Ramos (cell line): ENCODE results near the gene GCHFR.

Experiments
- in situ Hi-C: fragments of 300-500 bp; cut with MboI; formaldehyde crosslinking; loops from one replicate; pipeline ENCODE4 v1.14.3; 2022; ENCODE audit warnings: low sequenced_read_pairs; ENCODE audit not compliant: unreplicated experiment

Gene GCHFR

DNA sequence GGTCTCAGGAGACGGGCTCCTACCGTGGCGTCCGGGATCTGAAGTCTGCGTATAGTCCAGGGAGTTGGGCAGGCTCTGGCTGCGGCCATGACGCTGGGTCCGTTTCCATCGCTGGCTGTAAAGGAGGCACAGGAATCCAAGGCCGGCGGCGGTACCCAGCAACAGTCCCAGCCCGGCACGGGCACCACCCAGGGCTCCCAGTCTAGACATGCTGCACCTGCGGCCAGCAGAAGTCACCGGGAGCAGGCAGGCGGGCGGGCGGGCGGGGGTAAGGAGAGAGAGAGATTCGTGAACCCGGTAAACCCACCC, 9.3 kb upstream of the GCHFR start:
- in situ Hi-C loops: no loop called here

DNA sequence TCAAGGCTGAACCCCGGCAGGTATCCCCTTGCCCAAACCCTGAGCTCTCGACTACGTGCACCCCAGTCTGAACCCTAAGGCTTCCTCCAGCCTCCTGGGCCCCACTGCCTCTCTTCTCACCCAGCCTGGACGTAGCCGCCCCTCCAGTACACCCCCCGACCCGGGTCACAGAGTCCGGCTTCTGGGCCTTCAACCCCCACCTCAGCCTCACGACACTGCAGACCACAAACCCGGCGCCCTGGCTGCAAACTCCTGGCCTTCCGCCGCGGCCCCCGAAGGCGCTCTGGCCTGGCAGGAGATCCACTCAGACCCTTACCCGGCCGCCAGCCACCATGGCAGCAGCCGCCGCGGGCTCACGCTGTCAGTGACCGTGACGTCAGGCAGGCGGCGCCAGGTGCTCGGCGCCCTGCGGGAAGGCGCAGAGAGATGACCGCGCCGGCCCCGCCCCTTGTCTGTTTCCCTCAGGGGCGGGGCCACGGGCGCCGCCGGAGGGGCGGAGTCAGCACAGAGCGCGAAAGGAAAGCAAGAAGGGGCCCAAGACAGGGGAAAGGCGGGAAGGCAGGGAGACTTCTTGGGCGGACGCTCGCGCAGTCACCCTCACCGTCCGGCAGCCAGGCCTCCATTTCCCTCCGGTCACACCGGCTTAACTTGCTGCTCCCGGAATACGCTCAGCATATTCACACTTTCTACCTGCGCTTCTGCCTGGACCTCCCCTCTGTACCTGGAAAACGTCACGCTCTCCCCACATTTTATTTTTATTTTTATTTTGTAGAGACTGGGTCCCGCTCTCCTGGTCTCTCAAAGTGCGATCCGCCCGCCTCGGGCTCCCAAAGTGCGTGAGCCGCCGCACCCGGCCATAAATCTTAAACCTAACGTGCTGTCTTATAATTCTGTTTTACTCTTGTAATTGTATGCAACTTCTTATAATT, 8.7 kb upstream of the GCHFR start, which contains the start of gene RMDN3:
RMDN3 (minus strand) TSS at position 372 of the 929 bp plus-strand sequence. CDS start 471 bp downstream, outside the sequence.
- in situ Hi-C loops: no loop called here

DNA sequence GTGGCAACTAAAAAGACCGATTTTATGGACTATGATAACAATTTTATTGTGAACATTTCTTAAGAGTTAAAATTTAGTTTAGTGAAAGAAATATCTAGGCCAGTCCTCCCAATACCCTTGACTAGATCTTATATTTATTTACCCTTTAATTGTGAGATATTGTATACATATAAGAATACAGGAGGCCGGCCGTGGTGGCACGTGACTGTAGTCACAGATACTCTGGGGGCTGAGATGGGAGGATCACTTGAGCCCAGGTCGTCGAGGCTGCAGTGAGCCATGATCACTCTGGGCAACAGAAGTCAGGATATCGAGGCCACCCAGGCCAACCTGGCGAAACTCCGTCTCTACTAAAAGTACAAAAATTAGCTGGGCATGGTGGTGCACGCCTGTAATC, 8.1 kb upstream of the GCHFR start:
- in situ Hi-C loops: no loop called here

DNA sequence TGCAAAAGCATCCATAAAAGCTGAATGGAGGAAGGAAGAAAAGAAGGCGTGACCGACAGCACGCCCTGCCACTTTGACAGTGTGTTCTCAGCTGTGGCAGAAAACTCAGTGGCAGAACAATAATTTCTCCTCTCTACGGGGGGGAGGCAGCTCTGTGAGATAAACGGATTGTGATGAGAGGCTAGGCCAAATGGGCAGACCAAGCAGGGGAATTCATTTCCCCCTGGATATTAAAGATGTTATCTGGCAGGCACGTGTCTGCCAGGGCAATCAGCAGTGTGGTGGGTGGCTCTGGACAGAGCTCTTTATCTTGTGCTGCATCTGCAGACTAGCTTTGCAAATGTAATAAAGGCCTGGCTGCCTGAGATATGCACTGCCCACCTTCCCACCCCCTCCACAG, 6.9 kb upstream of the GCHFR start:
- in situ Hi-C loops: no loop called here

DNA sequence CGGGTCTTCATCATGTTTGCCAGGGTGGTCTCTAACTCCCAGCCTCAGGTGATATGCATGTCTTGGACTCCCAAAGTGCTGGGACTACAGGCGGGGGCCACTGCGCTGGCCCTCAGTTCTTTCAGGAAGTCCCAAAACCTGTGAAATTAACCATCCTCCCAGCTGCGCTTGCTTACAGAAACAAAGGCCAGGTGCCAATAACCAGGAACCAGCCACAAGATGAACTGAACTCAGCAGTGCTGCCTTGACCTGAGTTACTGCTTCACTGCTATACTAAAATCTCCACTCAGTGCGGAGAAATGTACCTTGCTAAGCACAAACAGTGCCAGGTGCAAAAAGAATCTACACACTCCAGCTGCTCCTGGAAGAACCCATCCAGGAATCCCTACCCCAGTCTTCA, 3.9 kb upstream of the GCHFR start:
- in situ Hi-C loops: no loop called here

DNA sequence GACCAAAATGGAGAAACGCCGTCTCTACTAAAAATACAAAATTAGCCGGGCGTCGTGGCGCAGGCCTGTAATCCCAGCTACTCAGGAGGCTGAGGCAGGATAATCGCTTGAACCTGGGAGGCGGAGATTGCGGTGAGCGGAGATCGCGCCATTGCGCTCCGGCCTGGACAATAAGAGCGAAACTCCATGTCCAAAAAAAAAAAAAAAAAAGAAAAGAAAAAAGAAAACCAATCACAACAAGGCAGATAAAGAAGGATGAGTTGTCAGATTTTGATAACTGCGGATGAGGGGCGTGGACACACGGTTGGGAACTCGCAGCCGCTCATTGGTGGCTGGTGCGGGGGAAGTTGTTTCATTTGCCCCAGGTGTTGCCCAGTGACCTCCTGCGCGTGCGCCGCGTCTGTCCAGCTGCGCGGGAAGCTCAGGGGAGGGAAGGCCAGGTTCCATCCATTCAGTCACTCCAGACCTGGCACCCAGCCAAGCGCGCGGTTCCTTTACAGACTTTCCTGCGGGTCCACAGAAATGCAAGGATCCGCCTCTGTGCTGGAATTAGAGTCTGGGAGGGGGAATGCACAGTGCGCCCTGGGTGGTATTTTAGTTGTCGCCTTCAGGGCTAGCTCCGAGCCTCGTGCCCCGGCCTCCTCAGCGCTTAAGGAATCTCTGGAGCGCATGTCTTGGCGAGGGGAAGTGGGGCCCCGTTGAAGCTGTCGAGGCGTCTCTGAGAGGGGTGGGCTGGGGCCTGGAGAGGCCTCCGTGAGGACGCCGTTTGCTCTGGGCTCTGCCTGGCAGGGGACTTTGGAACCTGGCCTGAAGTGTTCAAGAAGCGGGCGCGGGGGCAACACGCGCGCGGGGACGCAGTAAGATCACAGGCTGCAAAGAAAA, 708 bp upstream of the GCHFR start:
- in situ Hi-C loops: no loop called here

DNA sequence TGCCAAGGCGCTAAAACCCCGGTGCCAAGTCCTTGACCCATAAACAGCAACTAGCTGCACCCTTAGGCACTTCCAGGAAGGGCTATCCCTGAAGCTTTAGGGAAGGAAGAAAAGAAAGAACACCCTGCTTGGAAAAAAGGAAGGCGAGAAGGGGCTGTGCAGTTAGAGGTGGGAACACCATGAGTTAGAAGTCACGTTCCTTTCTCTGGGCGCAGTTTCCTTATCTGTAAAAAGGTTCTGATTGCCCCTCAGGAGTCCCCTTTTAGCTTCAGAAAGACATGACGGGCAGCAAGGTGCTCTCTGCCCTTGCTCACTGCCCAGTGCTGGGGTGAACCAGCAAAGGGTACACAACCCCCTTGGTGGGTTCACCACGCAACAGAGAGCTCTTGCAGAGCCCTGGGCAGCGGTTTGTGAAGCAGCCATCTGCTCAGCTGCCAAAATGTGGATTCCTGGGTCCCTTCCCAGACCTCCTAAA, 798 bp downstream of the GCHFR start:
- in situ Hi-C loops: no loop called here

DNA sequence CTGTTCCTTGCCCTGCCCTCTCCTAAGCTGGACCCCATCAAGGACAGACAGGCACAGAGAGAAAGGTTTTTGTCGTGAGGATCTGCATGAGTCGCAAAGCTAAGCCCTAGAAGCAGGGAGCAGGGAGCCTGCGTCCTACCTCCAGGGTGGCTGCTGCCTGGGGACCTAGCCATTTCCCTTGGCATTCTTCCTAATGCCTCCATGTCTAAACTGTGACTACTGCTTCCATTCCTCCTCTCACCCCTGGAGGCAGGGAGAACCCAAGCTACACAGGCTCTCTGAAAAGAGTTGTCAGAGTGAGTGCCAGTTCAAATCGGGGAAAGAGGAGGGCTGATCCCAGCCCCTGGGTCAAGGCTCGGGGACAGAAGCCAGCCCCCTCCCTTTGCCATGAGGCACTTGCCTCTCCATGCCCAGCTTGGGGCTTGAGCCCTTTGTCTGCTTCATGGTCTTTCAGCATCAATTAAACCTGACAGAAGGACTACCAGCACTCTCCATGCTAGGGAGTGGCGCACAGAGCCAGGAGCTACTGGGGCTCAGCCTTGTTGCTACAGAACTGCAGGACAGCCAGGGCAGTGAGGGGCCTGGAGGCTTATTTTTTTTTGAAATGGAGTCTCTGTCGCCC, 2.4 kb downstream of the GCHFR start:
- in situ Hi-C loops: no loop called here

DNA sequence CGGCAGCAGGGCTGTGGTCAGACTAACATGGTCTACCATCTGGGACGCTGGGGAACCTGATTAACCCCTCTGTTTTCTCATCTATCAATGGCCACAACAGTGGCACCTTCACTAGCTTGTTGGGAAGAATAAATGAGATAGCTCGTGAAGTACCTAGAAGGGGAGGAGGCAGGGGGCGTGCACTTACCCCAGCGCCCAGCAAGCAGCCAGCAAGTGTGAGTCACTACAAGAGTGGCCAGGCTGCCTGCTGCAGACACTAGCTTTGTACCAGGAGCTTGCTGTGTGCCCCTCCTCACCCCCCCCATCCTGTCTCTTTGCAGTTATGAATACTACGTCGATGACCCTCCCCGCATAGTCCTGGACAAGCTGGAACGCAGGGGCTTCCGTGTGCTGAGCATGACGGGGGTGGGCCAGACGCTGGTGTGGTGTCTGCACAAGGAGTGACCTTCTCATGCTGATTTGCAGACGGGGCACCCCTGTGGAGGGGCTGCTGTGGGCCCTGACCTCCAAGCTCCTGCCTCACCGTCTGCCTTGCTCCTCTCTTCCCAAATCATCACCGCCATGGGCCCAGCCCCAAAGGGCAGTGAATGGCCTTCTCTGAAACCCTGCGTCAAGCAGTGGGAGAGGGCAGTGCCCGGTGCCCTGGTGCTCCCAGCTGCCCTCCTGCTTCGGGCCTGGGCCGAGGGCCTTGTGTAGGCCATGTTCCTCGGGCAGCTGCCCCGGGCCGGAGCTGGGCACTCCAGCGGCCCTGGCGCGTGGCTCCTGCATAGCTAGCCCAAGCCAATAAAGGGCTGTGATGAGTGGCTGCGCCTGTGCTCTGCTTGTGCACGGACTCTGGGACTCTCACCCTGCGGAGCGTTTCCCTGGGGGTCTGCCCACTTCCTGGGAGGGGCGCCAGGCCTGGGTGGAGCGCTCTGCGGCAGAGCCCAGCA, 3.3 kb downstream of the GCHFR start:
- in situ Hi-C loops: no loop called here

DNA sequence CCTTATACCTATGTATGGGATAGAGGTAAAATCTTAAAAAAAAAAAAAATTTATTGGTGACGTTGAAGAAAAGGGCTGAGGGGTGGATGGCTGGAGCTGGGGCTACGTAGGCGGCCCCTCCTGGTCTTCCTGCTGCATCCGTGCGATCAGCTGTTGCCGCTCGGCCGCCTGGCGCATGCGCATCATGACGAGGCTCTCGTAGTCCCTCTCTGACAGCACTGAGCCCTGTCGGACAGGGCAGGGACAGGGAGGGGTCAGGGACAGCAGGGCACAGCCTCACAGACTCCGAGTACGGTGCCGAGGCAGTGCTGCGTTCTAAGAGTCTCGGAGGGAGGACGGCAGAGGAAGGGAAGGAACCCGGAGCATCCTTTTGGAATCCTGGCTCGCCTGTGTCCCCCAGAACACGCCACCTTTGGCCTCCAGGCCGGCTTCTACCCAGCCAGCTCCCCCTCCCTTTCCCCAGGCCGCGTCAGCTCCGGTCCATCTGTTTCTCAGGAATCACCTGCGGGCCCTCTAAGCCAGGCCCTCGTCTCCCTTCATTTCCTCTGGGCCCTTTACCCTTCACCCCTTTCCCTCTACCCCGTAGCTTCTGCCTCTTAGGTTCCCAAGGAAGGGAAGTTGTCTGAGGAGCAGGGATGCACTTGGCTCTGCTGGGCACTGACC, 4.1 kb downstream of the GCHFR start:
- in situ Hi-C loops: no loop called here

DNA sequence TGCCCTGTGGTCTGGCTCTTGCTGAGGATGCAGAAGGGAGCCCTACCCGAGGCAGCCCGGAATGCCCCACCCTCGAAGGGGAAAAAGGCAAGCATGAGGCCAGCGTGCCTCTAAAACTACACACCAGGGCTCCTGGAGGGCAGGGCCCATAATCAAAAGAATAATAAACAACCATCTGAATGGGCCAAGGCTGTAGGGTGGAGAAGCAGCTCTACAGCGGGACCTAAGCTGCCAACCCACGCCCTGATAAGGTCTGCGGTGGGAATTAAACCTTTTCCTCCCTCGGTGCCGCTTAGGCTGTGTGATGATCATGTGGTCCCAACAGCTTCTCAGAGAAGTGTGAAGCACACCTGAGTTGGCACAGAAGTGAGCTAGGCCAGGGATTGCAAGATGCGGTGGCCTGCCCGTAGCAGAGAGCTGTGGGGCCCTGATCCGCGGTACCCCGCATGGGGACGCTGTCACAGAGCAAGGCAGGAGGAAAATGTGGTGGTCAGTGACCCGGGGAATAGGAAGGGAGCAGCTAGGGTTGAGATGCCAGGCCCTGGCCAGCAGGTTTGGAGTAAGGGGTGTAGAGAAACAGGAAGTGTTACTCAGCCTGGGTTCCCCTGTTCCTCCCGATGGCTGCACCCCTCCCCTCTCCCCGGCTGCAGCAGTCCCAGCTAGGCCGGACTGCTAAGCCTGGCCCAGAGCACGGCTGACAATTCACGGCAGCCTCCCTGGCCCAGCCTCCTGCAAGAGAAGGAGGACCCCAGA, 4.8 kb downstream of the GCHFR start:
- in situ Hi-C loops: no loop called here

DNA sequence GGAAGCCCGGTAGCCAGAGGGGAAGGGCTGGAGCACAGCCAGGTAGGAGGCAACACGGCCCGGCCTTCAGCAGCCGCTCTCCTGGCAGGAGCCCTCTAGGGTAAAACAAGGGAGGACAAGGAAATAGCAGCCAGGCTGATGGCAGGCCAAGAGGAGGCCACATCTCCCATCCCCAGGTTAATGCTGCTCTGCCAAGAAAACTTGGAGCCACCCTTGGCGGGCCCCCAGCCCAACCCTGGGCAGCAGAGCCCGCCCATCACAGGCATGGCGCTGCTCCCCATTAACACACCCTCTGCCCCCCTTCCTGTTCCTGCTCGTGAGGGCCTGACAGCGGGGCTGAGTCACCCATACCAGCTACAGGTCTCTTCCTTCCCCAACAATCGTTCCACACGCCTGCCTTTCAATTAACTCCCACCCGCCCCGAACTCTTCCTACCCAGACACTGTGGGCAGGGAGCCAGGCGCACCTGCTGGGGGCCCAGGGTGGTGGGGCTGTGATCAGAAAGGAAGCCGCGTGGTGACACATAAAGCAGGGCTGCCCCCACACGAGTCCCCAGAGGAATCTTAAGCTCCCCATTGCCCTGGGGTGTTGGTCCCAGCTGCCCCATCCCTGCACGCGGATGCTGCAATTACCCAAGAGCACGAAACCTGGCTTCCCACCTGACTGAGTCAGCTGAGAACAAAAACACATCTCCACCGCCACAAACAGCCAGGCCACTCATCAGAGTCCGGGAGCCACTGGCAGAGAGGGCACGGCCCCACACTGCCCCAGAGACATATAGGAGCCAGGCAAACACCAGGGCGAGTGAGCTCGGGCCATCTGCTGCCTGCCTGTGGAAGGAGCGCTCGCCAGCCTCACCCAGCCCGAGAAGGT, 5.6 kb downstream of the GCHFR start, which contains the start of gene C15orf62:
C15orf62 (plus strand) TSS at position 707 of the 873 bp plus-strand sequence. CDS start 516 bp downstream, outside the sequence.
- in situ Hi-C loops: no loop called here

DNA sequence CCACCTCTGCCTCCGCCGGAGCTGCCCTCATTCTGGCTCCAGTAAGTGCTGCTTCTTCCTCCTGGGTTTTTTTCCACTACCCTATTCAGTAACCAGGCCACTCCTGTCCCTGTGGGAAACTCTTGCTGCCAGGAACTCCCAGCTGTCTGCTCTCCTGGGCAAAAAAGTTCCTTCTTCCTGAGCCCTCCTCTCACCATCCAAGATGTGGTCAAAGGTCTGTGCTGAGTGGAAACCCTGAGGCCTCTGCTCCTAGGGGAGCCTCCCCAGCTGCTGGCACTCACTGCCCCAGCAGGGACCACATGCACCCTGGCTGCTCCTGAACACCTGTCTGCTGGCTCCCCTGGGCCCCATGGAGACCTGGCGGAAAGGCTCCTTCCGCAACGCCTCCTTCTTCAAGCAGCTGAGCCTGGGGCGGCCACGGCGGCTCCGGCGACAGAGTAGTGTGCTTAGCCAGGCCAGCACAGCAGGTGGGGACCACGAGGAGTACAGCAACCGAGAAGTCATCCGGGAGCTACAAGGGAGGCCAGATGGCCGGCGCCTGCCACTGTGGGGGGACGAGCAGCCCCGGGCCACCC, 6.4 kb downstream of the GCHFR start:
- in situ Hi-C loops: no loop called here

DNA sequence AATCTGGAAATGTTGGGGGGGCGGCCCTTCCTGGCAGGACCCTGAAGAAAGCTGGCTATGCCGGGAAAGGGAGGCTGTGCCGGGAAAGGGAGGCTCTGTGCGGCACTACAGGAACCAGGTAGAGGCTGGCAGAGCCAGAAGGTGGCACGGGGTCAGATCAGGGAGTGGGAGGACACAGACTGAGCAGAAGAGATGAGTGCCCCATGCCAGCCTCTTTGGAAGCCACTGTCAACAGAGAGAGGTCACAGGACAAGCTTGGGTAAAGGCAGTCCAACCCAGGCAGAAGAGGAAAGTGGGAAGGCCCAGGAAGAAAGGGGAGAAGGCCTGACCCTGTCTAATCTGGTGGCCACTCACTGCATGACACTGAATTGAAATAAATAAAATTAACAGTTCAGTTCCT, 7.4 kb downstream of the GCHFR start:
- in situ Hi-C loops: no loop called here

DNA sequence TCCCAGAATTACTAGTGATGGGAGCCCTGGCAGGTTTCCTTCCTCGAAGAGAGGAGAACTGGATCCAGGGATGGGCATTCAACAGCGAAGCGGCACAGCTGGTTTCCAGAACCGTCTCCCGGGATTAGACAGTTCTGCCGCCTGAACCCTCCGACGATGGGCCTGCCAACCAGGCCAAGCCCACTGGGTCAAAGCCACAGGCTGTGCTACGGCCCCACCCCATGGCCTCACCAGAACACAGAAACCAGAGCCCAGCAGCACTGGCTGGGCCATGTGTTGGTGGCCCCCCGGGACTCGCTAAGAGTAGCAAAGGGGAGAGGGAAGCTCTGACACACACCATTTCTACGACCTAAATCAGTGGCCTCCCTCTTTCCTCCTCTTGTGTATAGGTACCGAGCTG, 8.1 kb downstream of the GCHFR start:
- in situ Hi-C loops: no loop called here

DNA sequence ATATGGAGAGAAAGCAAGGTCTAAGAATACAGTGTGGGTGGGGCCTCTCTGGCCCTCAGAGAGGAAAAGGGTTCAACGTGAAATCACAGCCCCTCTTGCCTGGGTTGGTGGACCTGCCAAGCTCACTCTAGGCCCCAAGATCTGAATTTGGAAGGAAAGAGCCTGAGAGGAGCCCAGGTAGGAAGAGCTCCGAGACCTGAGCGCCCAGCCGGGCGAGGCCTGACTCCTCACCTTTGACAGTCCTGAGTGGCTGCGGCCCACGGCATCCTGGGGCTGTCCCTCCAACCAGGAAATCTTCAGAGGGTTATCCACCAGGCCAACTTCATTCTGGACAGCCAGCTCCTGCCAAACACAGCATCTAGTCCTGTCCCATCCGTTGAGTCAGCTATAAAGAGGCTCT, 9.6 kb downstream of the GCHFR start:
- in situ Hi-C loops: no loop called here

DNA sequence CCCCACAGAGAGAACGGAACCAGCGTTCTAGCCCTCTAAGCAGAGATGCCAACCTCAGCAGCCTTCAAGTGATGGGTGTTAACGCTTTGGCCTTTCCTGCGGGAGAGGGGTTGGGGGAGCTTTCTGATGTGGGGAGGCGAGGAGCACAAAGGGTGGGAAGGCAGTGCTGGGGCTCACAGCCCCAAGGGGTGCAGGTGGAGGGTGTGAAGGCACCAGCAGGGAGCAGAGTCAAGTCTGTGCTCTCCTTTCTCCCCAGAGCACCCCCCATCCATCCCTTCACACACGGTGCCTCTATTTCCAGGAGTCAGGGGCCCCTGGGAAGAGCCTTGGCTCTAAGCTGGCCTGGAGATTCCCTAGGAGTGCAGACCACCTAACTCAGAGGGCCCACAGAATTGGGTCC, 10.0 kb downstream of the GCHFR start:
- in situ Hi-C loops: no loop called here
